Liver (tissue), 9 donors: ENCODE results near the gene MXD4. TPM values are rescaled to one million over a fixed set of nuclear protein-coding genes. Genes with fewer than 3 reads are reported as not detected.

ENCODE experiments used
- DNase-seq: peaks from one replicate; pipeline ENCODE4 v3.0.0-alpha.2; 2017; ENCODE audit warnings: low spot score
- H3K27ac ChIP-seq, 2 donors: one replicate each; pipeline ENCODE4 v1.7.0; 2013; ENCODE audit warnings: inconsistent platforms in 2 of 2, low read length in 2 of 2, control low read depth in 1 of 2, low read depth in 1 of 2, mild to moderate bottlenecking in 1 of 2
- H3K27me3 ChIP-seq, 4 donors: one replicate each; pipeline versions ENCODE4 v1.6.1 to v1.7.0; 2013; ENCODE audit warnings: low read length in 3 of 4, inconsistent platforms in 1 of 4, mild to moderate bottlenecking in 1 of 4, moderate library complexity in 1 of 4; ENCODE audit not compliant: control insufficient read depth in 4 of 4, insufficient read depth in 4 of 4
- H3K36me3 ChIP-seq, 4 donors: one replicate each; pipeline versions ENCODE4 v1.6.1 to v1.7.0; 2013; ENCODE audit warnings: low read length in 3 of 4, mild to moderate bottlenecking in 3 of 4, low read depth in 1 of 4, moderate library complexity in 1 of 4; ENCODE audit not compliant: control insufficient read depth in 4 of 4, insufficient read depth in 3 of 4
- H3K4me1 ChIP-seq, 4 donors: one replicate each; pipeline versions ENCODE4 v1.6.1 to v1.7.0; 2013; ENCODE audit warnings: low read length in 3 of 4, mild to moderate bottlenecking in 3 of 4, moderate library complexity in 1 of 4; ENCODE audit not compliant: control insufficient read depth in 4 of 4, insufficient read depth in 4 of 4
- H3K4me3 ChIP-seq, 3 donors: one replicate each; pipeline versions ENCODE4 v1.6.1 to v1.7.0; 2013; ENCODE audit warnings: low read length in 3 of 3, control low read depth in 1 of 3, low read depth in 1 of 3, mild to moderate bottlenecking in 1 of 3
- H3K9ac ChIP-seq, 2 donors: one replicate each; pipeline ENCODE4 v1.7.0; 2013; ENCODE audit warnings: low read length in 2 of 2, mild to moderate bottlenecking in 2 of 2, moderate library complexity in 2 of 2, control low read depth in 1 of 2, low read depth in 1 of 2
- H3K9me3 ChIP-seq, 4 donors: one replicate each; pipeline versions ENCODE4 v1.6.1 to v1.7.0; 2013; ENCODE audit warnings: low read length in 3 of 4; ENCODE audit not compliant: control insufficient read depth in 4 of 4
- EGR1 ChIP-seq, 2 donors: IDR thresholded peaks; 2 replicates each; pipeline ENCODE4 v1.6.1; 2016 to 2018; ENCODE audit warnings: antibody characterized with exemption in 2 of 2, low read depth in 2 of 2
- FOXA1 ChIP-seq: IDR thresholded peaks from 2 replicates; pipeline ENCODE4 v1.6.1; 2016; ENCODE audit warnings: antibody characterized with exemption
- FOXA2 ChIP-seq: IDR thresholded peaks from 2 replicates; pipeline ENCODE4 v1.6.1; 2016; ENCODE audit warnings: antibody characterized with exemption
- HNF4A ChIP-seq, 2 donors: conservative IDR thresholded peaks; 2 replicates each; pipeline ENCODE4 v1.6.1; 2016; ENCODE audit warnings: antibody characterized with exemption in 2 of 2, mild to moderate bottlenecking in 2 of 2
- NR2F2 ChIP-seq: IDR thresholded peaks from 2 replicates; pipeline ENCODE4 v1.6.1; 2016; ENCODE audit warnings: antibody characterized with exemption
- RAD21 ChIP-seq, 2 donors: IDR thresholded peaks; 2 replicates each; pipeline ENCODE4 v1.6.1; 2016; ENCODE audit warnings: antibody characterized with exemption in 2 of 2, mild to moderate bottlenecking in 2 of 2
- YY1 ChIP-seq: IDR thresholded peaks from 2 replicates; pipeline ENCODE4 v1.6.1; 2016; ENCODE audit warnings: antibody characterized with exemption, mild to moderate bottlenecking
- WGBS: extraction: QIAGEN DNeasy Blood & Tissue Kit; methylation state at CpG from one replicate; pipeline ENCODE4 v1.1.7; 2013; 5-methylcytosine and 5-hydroxymethylcytosine counted together
- polyA plus RNA-seq, 2 donors: library from polyadenylated mRNA; stranded (reverse) in 1 of 2; unstranded in 1 of 2; fragments of 200-250 nt in 1 of 2; fragments of >200 nt in 1 of 2; fragmentation: Nextera tagmentation in 1 of 2; extraction: Ambion mirVana in 1 of 2; gene quantifications; one replicate each; pipeline versions ENCODE4 v1.2.1 to v1.2.3, GENCODE V29; 2013 to 2015
- total RNA-seq, 2 donors: library from RNA; depleted of rRNA; stranded (reverse); fragments of >200 nt; gene quantifications; one replicate each; pipeline ENCODE4 v1.2.3, GENCODE V29; 2014
- TF ChIP-seq, protein P1 (sequence below): IDR thresholded peaks from 2 replicates; pipeline ENCODE4 v1.6.1; 2016; ENCODE audit warnings: antibody characterized with exemption, mild to moderate bottlenecking
- TF ChIP-seq, protein P2 (sequence below): fragments of 150-350 bp; IDR thresholded peaks from 2 replicates; pipeline ENCODE4 v1.5.1; 2017; ENCODE audit warnings: improper control_type of control experiment, low read depth, low read length; ENCODE audit not compliant: missing input control
- TF ChIP-seq, protein P3 (sequence below): IDR thresholded peaks from 2 replicates; pipeline ENCODE4 v1.6.1; 2016; ENCODE audit warnings: antibody characterized with exemption
- donor health status: healthy.
- donor health status: healthy.
- donor health status: healthy.
- donor health status: healthy.
- donor health status: healthy.

MXD4 gene
- total and polyA plus RNA-seq, 4 donors: 6.5 to 19.6 (median 15.9) TPM

DNA sequence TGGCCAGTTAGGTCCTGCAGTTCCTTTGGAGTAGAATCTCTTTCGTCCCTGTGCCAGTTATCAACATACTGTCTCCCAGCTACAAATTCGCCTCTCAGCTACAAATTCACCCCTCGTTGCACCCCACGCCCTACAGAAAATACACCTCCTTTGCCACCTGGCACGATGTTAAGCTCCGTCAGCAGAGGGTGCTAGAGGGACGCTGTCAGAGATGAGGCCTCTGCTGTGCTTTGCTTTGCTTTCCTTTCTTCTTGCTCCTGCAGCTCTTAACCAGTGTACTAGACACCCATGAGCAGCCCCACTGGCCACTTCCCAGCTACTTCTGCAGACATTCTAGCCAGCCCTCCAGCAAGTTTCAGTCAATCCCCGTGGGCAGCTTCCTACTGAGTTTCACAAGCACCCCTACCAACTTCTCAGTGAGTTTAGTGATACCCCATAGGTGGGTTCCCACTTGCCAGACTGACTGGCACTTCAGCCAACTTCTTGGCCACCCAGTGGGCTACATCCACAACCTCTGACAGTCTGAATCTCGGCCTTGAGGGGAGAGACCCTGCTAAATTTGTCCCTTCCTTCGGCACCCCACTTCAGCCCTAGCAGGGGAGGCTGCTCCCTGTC lies 41.8 kb downstream of the MXD4 start:
- TF ChIP-seq, protein P1, sequence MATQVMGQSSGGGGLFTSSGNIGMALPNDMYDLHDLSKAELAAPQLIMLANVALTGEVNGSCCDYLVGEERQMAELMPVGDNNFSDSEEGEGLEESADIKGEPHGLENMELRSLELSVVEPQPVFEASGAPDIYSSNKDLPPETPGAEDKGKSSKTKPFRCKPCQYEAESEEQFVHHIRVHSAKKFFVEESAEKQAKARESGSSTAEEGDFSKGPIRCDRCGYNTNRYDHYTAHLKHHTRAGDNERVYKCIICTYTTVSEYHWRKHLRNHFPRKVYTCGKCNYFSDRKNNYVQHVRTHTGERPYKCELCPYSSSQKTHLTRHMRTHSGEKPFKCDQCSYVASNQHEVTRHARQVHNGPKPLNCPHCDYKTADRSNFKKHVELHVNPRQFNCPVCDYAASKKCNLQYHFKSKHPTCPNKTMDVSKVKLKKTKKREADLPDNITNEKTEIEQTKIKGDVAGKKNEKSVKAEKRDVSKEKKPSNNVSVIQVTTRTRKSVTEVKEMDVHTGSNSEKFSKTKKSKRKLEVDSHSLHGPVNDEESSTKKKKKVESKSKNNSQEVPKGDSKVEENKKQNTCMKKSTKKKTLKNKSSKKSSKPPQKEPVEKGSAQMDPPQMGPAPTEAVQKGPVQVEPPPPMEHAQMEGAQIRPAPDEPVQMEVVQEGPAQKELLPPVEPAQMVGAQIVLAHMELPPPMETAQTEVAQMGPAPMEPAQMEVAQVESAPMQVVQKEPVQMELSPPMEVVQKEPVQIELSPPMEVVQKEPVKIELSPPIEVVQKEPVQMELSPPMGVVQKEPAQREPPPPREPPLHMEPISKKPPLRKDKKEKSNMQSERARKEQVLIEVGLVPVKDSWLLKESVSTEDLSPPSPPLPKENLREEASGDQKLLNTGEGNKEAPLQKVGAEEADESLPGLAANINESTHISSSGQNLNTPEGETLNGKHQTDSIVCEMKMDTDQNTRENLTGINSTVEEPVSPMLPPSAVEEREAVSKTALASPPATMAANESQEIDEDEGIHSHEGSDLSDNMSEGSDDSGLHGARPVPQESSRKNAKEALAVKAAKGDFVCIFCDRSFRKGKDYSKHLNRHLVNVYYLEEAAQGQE: no peak
- TF ChIP-seq, protein P2, sequence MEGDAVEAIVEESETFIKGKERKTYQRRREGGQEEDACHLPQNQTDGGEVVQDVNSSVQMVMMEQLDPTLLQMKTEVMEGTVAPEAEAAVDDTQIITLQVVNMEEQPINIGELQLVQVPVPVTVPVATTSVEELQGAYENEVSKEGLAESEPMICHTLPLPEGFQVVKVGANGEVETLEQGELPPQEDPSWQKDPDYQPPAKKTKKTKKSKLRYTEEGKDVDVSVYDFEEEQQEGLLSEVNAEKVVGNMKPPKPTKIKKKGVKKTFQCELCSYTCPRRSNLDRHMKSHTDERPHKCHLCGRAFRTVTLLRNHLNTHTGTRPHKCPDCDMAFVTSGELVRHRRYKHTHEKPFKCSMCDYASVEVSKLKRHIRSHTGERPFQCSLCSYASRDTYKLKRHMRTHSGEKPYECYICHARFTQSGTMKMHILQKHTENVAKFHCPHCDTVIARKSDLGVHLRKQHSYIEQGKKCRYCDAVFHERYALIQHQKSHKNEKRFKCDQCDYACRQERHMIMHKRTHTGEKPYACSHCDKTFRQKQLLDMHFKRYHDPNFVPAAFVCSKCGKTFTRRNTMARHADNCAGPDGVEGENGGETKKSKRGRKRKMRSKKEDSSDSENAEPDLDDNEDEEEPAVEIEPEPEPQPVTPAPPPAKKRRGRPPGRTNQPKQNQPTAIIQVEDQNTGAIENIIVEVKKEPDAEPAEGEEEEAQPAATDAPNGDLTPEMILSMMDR: peak; percentile 83
- TF ChIP-seq RAD21 (IDR thresholded peaks at IDR 0.05): peak; percentile 94 to 96
- Histone ChIP-seq H3K9me3 (no peaks in the 10 kb centered on the region), H3K27ac (no peak overlapping the region), H3K4me3 (no peak overlapping the region), H3K36me3 (peaks cover 0 to 7% (median 2%) of the 10 kb centered on the region in 4 donors), H3K27me3 (no peaks in the 10 kb centered on the region), H3K4me1 (no peaks in the 10 kb centered on the region), H3K9ac (no peak overlapping the region)
- DNase-seq: peak; percentile 79
- 14% methylated on average over 10 of the region's 10 CpGs for WGBS

DNA sequence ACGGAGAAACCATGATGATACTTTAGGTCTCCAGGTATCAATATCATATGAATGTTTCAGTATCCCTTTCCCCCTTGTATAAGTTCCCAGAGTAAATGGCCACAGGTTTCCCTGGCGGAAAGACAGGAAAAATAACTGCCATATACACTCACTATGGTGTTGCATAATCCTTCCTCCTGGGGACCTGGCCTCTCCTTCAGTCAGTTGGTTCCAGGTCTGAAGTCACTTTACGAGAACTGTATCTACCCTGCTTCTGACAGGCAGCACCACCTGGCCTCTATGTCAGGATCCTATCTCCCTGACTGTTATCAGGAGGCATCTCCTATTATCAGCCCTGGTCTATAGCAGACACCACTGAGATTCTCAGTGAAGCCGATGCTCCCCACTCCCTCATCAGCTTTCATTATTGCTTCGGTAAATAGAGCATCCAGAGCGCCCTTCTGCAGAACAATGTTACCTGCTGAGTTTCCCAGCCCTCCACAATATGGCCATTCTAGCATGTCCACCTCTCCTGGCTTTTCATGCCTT lies 42.6 kb downstream of the MXD4 start:
- 89% methylated on average over 6 of the region's 6 CpGs for WGBS
- H3K27me3 ChIP-seq: no peaks in the 10 kb centered on the region
- no peak for TF ChIP-seq FOXA1
- TF ChIP-seq, protein P2: no peak
- no peak for TF ChIP-seq YY1
- TF ChIP-seq EGR1 (IDR thresholded peaks at IDR 0.05; ENCODE audit: low read depth in 2 of 2): no peak
- no peak for TF ChIP-seq FOXA2
- TF ChIP-seq, protein P3, sequence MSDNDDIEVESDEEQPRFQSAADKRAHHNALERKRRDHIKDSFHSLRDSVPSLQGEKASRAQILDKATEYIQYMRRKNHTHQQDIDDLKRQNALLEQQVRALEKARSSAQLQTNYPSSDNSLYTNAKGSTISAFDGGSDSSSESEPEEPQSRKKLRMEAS: no peak
- no peak for TF ChIP-seq NR2F2
- no peak for TF ChIP-seq RAD21 (IDR thresholded peaks at IDR 0.05)
- TF ChIP-seq HNF4A (conservative IDR thresholded peaks at IDR 0.05): no peak
- no peak for DNase-seq
- no peak overlapping the region for H3K27ac ChIP-seq
- H3K36me3 ChIP-seq: peaks cover 0 to 7% (median 2%) of the 10 kb centered on the region in 4 donors
- H3K4me3 ChIP-seq: no peak overlapping the region
- no peaks in the 10 kb centered on the region for H3K9me3 ChIP-seq
- no peak overlapping the region for H3K9ac ChIP-seq
- no peaks in the 10 kb centered on the region for H3K4me1 ChIP-seq
